ENCODE results near the gene DDX24.

DNA sequence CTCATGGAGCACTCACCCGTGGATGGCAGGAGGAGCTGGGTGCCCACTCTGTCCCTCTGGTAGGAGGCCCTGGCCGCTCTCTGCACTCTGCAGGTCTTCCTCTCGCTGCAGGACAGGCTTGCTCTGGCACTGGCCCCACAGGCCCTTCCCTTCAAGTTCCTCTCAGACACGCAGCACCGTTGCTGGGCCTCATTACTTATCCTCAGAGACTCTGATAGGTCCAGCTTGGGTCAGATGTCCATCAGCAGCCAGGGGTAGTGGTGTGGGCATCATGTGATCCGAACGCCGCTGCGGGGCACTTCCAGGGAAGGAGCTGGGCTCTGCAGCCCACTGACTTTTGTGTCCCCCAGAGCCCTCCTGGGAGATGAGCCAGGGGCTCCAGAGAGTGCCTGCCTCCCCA lies 43.0 kb downstream of the DDX24 start:
- TF ChIP-seq CTCF (conservative IDR thresholded peaks at IDR 0.05) (no peak), EZH2 (IDR thresholded peaks at IDR 0.05; ENCODE audit: low read depth) (no peak)
